Neural progenitor cell (in vitro differentiated cells): ENCODE results near the gene GRIK3.

Experiments used
- EZH2 ChIP-seq: fragments of 200-600 bp; sonication (generic); IDR thresholded peaks from 2 replicates; pipeline ENCODE4 v1.6.1; 2017; ENCODE audit warnings: antibody characterized with exemption, mild to moderate bottlenecking, moderate library complexity
- EZH2phosphoT487 ChIP-seq: fragments of 200-600 bp; sonication (generic); IDR thresholded peaks from 2 replicates; pipeline ENCODE4 v1.6.1; 2017; ENCODE audit warnings: antibody characterized with exemption
- TF ChIP-seq, protein P1 (sequence below): fragments of 200-600 bp; sonication (generic); IDR thresholded peaks from 2 replicates; pipeline ENCODE4 v1.5.1; 2017; ENCODE audit warnings: antibody characterized with exemption, mild to moderate bottlenecking

DNA sequence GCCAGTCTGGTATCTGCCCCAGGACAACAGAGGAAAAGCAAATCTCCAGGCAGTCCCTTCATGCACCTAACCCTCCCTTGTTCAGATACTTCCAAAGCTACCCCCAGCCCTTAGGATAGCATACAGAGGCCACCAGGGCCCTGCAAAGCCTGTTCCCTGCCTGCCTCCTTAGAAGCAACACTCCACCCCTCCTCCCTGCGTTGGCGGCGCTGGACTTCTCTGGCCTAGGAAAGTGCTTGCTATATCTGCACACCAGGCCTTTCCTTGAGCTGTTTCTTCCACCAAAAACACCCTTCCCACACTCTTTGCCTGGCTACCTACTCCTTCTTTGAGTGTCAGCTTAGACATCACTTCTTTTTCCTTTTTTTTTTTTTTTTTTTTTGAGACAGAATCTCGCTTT lies 61.3 kb downstream of the GRIK3 start:
- TF ChIP-seq, protein P1, sequence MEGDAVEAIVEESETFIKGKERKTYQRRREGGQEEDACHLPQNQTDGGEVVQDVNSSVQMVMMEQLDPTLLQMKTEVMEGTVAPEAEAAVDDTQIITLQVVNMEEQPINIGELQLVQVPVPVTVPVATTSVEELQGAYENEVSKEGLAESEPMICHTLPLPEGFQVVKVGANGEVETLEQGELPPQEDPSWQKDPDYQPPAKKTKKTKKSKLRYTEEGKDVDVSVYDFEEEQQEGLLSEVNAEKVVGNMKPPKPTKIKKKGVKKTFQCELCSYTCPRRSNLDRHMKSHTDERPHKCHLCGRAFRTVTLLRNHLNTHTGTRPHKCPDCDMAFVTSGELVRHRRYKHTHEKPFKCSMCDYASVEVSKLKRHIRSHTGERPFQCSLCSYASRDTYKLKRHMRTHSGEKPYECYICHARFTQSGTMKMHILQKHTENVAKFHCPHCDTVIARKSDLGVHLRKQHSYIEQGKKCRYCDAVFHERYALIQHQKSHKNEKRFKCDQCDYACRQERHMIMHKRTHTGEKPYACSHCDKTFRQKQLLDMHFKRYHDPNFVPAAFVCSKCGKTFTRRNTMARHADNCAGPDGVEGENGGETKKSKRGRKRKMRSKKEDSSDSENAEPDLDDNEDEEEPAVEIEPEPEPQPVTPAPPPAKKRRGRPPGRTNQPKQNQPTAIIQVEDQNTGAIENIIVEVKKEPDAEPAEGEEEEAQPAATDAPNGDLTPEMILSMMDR = no peak
- TF ChIP-seq EZH2phosphoT487 (no peak), EZH2 (no peak)
